Islet precursor cell (in vitro differentiated cells): ENCODE results near the gene STUM.
"Not testable (repeated sequence)": the region's sequence is repeated elsewhere in the genome, so short reads cannot be mapped to it uniquely, and the experiment has no call there.

ENCODE experiments used
- DNase-seq: peaks from one replicate; pipeline ENCODE4 v3.0.0-alpha.2; 2018

STUM gene

GRCh38 chr1:226584164-226584563 is 35.6 kb downstream of the STUM start:
- no peak for DNase-seq

- DNase-seq: no peak
Measured at GRCh38 chr1:226586116-226586515, 37.6 kb downstream of the STUM start.

GRCh38 chr1:226586650-226587422 is 38.3 kb downstream of the STUM start:
- DNase-seq: no peak

GRCh38 chr1:226588484-226588883 is 39.9 kb downstream of the STUM start:
- no peak for DNase-seq

GRCh38 chr1:226589008-226589733 is 40.6 kb downstream of the STUM start:
- DNase-seq: peak; percentile 82

- no peak for DNase-seq
Measured at GRCh38 chr1:226590614-226591013, 42.0 kb downstream of the STUM start.

- DNase-seq: no peak
Measured at GRCh38 chr1:226593541-226593940, 45.0 kb downstream of the STUM start.

GRCh38 chr1:226596531-226597165 is 48.1 kb downstream of the STUM start:
- no peak for DNase-seq

GRCh38 chr1:226597616-226598454 is 49.3 kb downstream of the STUM start:
- no peak for DNase-seq

- DNase-seq: peak; percentile 70
Measured at GRCh38 chr1:226598455-226598849, 49.9 kb downstream of the STUM start.

- not testable (repeated sequence) for DNase-seq
Measured at GRCh38 chr1:226598955-226599354, 50.4 kb downstream of the STUM start.

GRCh38 chr1:226599636-226600238 is 51.2 kb downstream of the STUM start:
- no peak for DNase-seq

GRCh38 chr1:226600254-226600653 is 51.7 kb downstream of the STUM start:
- DNase-seq: no peak

- no peak for DNase-seq
Measured at GRCh38 chr1:226601456-226601855, 52.9 kb downstream of the STUM start.

- peak; percentile 69 for DNase-seq
Measured at GRCh38 chr1:226602186-226603021, 53.8 kb downstream of the STUM start.

- no peak for DNase-seq
Measured at GRCh38 chr1:226603022-226603857, 54.7 kb downstream of the STUM start.

- no peak for DNase-seq
Measured at GRCh38 chr1:226603858-226604559, 55.4 kb downstream of the STUM start.

GRCh38 chr1:226604560-226605317 is 56.2 kb downstream of the STUM start:
- peak; percentile 90 for DNase-seq

GRCh38 chr1:226605318-226605950 is 56.9 kb downstream of the STUM start:
- no peak for DNase-seq
